Spleen (tissue), 7 donors: ENCODE results near the gene TSPAN18.

ENCODE experiments used
- CTCF ChIP-seq, 11 experiments: fragments of 200-600 bp in 7 of 11; fragments of 450-650 bp in 4 of 11; sonication (generic) in 4 of 11; IDR thresholded peaks in 8 of 11; conservative IDR thresholded peaks in 3 of 11; 1 replicate in 7 of 11; 2 replicates in 4 of 11; pipeline versions ENCODE4 v1.4.0 to v1.8.0; 2016 to 2021; ENCODE audit warnings: antibody characterized with exemption in 11 of 11, inconsistent platforms in 4 of 11, mild to moderate bottlenecking in 1 of 11
- POLR2A ChIP-seq, 3 donors: fragments of 450-650 bp; IDR thresholded peaks; one replicate each; pipeline ENCODE4 v1.5.1; 2017; ENCODE audit warnings: antibody characterized with exemption in 3 of 3, mild to moderate bottlenecking in 1 of 3
- POLR2AphosphoS5 ChIP-seq, 3 donors: sonication (generic); formaldehyde crosslinking; IDR thresholded peaks; one replicate each; pipeline ENCODE4 v1.5.1; 2017; ENCODE audit warnings: antibody characterized with exemption in 3 of 3
- donor health status: DM: no; HTN: no; CAD: no; lungs with moderate emphysema.
- donor health status: DM: no; HTN: no; CAD: no.
- donor health status: DM: no; HTN: no; CAD: no.

GRCh38 chr11:44923806-44924205, 197.0 kb downstream of the TSPAN18 start:
- no peak for TF ChIP-seq CTCF (IDR thresholded peaks at IDR 0.05 in 8 of 11, conservative IDR thresholded peaks at IDR 0.05 in 3 of 11)
- no peak for TF ChIP-seq POLR2AphosphoS5 (IDR thresholded peaks at IDR 0.05)
- TF ChIP-seq POLR2A (IDR thresholded peaks at IDR 0.05) = no peak
